GM21576 (cell line): ENCODE results near the gene SUB1.
"Not testable (repeated sequence)": the region's sequence is repeated elsewhere in the genome, so short reads cannot be mapped to it uniquely, and the experiment has no call there.

ENCODE experiments used
- ATAC-seq: cut with Tn5 transposase; IDR thresholded peaks from one replicate; pipeline ENCODE4 v1.9.1; 2021; ENCODE audit warnings: mild to moderate bottlenecking, moderate library complexity; ENCODE audit not compliant: unreplicated experiment

SUB1 gene

DNA sequence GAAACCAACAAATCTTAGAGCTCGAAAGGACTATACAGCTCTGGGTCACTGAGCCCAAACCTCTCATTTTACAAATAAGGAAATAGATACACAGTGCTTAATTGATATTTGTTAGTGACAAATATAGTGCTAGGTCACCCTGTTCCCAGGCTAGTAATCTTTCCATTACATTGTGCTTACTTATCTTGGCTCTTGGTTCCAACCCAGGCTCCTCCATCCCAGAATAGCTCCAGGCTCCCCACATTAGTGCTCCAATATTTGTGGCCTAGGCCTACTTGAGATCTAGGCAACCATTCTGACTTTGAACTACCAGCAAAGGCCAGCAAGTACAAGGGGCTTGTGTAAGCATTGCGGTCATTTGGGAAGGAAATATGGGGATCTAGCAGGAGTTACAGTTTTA is 21.7 kb upstream of the SUB1 start:
- no peak for ATAC-seq

DNA sequence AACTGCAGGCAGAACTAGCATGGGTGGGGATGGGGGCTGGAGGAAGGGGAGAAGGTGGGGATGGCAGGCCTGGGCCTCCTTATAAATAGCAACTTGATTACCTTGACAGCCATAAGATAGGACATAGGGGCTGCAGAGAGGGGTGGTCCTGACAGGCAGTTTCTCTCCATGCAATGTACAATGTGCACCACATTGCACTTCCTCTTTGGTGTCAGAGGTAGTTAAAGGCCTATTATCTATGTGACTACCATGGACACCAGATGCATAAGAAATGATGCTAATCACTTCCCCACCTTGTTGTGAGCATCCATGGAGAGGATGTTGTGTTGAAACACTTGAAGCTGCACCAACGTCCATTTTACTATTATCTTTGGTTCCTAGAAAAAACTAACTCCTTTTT is 20.2 kb upstream of the SUB1 start:
- no peak for ATAC-seq

DNA sequence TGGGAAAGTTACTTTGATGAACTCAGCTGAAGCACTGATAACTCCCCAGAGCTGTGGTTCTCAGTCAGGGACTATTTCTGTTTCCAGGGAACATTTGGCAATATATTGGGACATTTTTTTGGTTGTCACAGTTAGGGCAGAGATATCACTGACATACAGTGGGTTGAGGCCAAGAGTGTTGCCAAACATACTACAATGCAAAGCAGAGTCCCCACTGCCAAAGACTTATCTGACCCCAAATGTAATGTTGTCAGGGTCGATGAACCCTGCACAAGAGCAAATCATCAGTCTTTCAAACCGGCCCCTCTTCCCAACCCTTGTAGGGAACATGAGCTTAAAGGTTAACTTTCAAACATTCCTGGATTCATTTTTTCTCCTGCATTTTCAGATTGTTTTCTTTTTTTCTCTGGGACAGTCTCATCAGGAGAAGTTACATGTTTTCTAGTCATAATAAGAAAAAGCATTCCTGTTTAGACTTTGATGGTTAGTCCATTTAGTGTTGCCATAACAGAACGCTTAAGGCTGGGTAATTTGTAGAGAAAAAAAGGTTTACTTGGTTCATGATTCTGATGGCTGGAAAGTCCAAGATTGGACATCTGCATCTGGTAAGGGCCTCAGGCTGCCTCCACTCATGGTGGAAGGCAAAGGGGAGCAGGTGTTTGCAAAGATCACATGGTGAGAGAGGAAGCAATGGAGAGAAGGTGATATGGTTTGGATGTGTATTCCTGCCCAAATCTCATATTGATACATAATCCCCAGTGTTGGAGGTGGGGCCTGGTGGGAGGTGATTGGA is 18.8 kb upstream of the SUB1 start:
- ATAC-seq, result no peak

DNA sequence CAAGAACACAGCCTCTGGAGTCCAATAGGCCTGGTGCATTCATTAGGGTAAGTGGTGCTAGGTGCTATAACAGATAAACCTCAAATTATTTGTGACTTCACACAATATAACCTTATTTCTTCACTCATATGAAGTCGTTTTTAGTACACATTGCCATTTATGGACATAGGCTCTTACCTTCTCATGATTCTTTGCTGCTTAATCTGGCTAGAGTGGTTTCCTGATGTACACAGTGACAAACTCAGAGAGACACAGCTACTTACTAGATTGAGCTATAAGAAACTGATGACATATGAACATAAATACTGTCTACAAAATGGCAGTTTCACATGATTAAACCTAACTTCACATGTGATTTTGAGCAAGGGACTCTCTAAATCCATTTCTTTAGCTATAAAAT is 14.2 kb upstream of the SUB1 start:
- ATAC-seq, result no peak

DNA sequence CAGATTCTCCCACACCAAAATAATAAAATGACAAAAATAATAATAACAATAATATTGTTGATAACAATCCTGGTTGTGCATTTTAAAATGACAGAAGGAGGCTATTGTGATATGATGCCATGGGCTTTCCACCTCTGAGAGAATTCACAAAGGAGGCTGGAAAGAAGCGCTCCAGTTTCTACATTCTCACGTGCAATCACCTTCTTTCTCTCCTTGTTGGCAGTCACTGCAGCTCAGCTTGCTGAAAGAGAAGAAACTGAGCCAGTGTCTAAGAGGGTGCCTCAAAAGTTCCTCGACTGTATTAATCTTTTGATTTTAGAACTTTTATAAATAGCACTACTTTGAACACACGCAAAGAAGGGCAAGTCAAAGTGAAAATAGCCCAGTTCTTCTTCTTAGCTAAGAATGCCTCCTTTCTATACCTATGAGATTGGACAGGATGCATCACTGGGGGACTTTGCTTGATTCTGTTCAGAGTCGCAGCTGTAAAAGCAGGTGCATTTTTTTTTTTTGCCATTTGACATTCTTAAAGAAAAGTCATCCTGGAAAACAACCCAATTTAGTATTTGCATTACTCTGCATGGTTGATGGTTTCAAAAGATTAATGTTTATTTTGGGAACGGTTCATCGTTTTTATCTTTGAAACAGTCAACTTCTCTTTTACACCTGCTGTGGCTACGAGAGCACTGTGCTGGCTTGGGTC is 12.4 kb upstream of the SUB1 start:
- peak; percentile 91 for ATAC-seq

DNA sequence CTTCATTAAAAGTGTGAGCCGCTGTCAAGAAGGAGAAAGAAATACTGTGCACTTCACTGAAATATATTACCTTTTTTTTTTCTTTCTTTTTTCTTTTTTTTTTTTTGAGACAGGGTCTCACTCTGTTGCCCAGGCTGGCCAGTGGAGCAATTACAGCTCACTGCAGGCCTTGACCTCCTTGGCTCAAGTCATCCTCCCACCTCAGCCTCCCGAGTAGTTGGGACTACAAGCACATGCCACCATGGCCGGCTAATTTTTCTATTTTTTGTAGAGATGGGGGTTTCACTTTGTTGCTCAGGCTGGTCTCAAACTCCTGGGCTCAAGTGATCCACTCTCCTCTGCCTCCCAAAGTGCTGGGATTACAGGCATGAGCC is 11.9 kb upstream of the SUB1 start:
- ATAC-seq, result not testable (repeated sequence)

DNA sequence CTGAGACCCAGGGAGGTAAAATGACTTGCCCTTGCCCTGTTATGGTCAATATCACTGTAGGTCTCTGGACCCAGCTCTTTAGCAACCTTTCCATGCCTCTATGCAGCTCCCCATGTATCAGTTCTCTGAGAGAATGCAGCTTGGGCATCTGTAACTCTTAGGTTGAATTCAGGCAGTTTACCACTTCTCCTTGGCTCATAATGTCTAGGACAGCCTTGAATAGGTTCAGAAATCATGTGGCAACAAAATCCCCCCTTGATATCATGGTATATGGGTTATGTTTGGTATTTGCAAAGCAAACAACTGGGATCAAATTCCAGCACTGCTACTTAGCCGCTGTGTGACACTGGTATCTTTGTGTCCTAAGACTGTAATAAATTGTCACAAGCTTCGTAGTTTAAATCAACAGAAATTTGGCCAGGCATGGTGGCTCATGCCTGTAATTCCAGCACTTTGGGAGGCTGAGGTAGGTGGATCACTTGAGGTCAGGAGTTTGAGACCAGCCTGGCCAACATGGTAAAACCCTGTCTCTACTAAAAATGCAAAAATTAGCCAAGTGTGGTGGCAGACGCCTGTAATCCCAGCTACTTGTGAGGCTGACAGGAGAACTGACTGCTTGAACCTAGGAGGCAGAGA is 10.7 kb upstream of the SUB1 start:
- ATAC-seq, result no peak

DNA sequence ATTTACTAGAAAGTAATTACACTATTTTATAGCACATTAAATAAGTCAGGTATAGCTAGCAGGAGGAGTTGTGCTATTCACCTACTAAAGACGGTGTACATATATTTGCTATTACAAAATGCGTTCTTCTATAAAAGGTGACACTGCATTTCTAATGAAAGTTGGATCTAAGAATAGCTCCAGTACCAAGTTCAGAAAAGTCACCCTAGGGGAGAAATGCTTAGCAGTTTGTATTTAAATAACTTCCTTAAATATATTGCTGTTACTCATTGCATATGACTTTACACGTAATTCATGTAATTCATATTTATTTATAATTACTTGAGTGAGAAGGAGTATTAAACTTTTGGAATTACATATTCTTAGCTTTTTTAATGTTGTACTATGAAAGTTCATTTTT is 7.0 kb upstream of the SUB1 start:
- no peak for ATAC-seq

DNA sequence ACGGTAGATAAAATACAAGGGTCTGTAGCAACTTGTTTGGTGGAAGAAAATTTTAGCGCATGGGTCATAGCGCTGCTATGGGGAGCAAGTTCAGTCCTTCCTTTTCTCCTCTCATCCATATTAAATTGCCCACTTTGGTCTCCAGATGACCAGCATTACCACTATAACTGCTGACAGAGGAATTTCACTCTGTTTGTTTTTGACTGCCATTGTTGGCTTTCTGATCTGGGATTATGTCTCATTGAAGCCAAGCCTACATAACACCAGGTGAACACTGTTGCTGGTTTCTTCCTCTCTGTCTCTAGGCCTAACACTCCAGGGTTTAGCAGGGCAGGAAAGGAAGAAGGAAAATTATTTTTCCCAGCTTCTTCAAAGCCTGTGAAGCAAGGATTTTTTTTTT is 6.6 kb upstream of the SUB1 start:
- ATAC-seq, result no peak

DNA sequence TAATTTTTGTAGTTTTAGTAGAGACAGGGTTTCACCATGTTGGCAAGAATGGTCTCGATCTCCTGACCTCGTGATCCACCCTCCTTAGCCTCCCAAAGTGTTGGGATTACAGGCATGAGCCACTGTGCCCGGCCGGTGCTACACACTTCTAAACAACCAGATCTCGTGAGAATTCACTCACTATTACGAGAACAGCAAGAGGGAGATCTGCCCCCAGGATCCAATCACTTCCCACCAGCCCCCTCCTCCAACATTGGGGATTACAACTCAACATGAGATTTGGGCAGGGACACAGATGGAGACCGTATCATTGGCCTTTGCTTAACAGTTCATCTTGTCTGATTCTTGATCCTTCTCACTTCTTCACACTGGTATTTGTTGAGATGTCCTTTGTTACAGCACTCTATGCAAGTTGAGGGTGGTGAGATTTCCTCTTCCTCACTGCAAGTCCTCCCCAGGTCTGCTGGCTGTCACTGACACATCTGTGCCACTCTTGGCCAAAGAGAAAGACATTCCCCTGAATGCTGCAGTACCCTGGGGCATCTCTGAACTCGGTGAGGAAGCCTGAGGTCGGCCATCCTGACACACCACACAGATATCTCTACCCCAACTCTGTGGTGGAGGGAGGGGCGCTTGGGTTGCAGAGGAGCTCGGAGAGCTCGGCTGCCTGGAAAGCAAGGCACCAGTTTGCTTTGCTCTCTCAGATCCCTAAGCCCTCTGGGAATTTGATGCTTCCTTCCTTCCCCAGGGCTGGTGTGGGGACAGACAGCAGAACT is 4.2 kb upstream of the SUB1 start:
- no peak for ATAC-seq

DNA sequence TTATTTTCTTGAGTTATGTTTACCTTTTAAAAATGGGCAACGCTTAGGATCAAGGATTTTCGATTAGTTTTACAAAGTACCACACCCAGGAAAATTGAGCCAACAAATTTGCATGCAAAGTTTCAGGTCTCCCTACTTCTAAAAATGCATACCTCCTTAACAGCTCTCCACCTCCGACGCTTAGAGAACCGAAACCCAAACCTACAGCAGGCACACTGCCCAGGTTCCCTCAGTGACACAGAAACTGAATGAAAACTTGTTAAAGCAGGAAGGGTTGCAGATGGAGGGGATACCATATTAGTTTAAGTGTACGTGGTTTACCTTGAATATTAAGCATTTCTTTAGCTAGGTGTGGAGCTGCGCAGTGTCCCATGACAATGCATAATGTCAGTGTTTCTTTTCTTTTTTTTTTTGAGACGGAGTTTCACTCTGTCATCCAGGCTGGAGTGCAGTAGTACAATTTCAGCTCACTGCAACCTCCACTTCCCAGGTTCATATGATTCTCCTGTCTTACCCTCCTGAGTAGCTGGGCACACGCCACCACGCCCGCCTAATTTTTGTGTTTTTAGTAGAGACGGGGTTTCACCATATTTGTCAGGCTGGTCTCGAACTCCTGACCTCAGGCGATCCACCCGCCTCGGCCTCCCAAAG is 1.6 kb upstream of the SUB1 start:
- peak; percentile 76 for ATAC-seq

DNA sequence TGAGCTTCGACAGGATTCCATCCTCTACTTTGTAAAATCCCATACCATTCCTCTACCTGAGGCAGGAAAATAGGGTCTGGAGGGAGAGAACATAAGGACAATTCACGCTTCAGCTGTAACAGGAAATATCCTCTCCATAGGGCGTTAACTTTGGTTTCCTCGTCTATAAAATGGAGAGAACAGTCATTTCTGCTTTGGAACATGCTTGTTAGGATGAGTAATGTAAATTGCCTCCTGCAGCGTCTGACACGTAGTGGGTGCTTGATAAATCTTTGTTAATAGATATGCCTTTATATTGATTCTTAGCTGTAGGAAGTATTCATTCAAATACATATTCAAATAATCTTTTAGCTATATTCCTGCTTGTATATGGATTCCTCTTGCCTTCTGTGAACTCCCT is 711 bp upstream of the SUB1 start:
- no peak for ATAC-seq

DNA sequence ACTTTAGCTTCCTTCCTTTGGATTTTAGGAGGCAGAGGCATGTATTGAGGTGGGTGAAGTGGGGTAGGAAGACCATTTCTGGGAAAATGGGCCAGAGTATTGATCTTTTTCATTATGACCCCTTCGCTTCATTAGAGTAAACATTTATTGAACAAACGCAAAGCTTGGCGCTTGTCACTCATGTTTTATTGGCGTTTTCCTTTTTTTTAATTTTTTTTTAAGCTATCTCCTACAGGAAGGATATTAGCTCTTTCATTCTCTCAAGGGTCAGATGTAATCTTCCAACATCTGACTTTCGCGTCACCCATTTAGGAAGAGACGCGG is 273 bp upstream of the SUB1 start:
- ATAC-seq, result no peak

DNA sequence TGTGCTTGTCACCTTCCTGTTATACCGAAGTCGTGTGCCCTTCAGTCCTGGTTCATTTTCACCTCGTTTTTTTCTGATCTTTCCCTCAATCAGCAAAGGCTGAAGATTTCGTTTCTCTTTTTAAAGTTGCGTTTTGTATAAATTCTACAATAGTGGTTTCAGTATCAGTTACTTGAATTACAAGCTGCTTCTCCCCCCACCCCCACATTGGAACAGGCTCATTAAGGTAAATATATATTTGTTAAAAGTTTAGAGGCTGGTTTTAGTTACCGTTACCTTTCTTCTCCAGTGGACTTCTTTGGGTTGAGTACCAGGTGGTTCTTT is 881 bp downstream of the SUB1 start:
- ATAC-seq, result peak; percentile 9

DNA sequence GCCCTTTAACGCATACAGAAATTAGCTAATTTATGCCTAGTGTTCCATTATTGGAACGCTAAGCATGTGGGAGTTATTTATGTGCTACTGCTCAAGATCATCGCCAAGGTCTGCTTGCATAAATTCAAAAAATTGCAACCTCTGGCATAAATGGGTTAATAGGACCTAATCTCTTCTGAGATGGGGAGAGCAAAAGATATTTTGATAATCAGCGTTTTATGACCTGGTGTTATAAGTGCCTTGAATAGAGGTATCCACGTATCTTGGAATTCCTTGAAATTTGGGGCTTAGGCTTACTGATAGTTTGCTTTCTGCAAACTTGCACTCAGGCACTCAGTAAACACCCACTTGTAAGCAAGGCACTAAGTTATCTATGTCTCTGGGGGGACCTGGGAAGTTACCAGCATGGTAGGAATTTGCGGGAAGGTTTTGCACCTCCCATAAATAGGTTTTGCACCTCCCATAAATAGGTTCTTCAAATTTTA is 1.8 kb downstream of the SUB1 start:
- no peak for ATAC-seq

DNA sequence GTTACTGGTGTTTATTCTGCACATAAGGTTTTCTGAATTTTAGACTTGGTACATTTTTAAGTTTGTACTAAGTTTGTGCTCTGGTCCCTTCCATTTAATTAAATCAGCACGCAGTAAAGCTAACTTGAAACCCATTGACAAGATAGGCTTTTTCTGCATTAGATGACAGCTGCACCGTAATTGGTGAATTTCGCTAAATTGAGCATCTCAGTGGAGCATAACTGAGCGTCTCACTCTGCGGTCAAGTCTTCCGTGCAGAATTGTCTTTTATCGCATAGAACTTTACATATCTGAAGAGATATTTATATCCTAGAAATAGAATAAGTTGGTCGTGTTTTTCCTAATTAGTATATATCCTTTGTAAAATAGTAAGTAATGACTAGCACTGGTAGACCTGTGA is 4.1 kb downstream of the SUB1 start:
- no peak for ATAC-seq

DNA sequence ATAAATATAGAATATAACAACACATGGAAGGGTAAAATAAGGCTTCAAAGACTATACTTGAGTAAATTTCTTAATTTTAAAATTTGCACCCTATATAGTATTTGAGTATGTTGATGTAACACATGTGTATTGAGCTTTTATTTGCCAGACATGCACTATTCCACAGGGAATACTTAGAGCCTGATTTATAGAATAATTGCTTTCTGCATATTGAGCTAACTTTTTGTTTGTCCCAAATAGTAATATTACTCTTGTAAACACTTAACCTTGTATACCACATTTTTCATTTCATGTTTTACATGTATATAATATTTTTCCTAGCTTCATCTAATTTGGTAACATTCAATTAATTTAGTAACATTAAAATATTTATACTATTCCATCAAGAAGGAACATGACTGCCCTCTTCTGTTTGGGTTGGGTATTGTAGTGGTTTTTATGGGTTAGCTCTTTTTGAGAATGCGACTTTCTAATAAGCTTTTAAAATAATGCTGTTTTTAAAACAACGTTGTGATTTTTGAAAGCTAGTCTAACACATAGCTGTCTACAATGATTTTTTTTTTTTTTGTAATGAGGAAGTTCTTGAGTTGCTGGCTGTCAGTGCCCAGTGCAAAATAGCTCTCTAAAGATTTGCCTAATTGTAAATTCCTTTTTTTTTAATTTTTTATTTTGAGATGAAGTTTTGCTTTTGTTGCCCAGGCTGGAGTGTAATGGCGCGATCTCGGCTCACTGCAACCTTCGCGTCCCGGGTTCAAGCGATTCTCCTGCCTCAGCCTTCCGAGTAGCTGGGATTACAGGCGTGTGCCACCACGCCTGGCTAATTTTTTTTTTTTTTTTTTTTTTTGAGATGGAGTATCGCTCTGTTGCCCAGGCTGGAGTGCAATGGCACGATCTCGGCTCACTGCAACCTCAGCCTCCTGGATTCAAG is 4.8 kb downstream of the SUB1 start:
- no peak for ATAC-seq

DNA sequence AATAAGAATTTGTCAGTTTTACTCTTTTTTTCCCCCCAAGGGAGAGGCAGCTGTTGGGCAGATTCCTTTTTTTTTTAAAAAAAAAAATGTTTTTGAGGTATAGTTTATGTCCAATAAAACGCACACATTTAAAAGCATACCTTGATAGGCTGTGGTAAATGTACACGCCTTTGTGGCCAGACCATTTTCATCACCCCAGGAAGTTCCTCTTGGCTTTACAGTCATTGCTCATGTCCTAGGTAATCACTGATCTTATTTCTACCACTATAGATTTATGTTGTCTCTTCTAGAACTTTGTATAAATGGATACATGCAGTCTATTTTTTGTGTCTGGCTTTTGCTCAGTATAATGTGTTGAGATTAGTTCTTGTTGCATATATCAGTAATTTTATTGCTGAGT is 9.8 kb downstream of the SUB1 start:
- ATAC-seq, result no peak

DNA sequence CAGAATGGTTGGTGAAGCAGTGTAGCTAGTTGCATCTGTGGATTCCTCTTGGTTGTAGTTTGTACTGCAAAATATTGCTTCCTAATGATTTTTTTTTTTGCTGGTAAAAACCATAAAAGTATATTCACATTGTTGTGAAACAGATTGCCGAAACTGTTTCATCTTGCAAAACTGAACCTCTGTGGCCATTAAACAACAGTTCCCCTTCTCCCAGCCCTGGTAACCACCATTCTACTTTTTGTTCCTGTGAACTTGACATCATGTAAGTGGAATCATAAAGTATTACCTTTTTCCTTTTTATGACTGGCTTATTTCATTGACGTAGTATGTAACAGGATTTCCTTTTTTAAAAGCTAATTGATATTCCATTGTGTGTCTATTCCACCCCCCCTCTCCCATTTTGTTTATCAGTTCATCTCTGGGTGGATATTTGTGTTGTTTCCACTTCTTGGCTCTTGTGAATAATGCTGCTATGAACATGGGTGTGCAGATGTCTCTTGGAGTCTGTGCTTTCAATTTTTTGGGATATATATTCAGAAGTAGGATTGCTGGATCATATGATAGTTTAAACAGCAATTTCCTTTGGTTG is 11.8 kb downstream of the SUB1 start:
- ATAC-seq, result no peak
